ENCODE results near the gene VASP.

The VASP gene

DNA sequence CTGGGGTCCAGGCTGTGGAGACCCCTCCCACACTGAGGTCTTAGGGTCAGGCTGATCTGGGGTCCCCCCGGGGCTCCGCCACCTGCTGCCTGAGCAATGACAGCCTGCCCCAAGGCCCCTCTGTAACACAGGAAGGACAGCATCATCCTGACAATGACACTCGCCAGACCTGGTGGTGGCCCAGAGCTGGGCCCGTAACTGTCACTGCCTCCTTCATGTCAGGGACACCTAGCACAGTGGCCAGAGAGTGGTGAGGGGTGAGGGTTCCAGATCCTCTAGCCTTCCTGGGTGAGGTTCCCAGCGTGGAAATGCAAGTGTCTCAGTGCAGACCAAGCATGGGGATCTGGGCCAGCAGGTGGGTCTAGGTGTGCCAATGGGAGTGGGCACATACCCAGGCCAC is 49.6 kb downstream of the VASP start:
- no peak for DNase-seq (ENCODE audit: low read depth)

DNA sequence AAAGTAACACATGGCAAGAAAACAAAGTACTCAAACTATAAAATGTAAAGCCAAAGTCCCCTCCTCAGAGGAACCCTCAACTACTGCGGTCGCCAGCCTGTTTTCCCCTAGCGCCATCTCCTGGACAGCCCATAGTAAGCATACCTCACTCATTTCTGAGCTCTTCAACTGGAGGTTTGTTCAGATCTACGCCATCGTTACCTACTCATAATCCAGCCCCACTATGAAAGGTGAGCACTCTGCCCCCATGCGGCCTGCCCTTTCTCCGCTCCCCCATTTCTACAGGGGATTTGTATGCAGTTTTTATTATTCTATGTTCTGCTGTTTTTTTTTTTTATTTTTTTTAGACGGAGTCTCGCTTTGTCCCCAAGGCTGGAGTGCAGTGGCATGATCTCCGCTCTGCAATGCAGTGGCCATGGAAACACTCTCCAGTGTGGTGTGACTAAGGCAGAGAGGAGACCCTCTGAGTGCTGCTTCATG is 51.2 kb downstream of the VASP start:
- peak; percentile 50 for DNase-seq (ENCODE audit: low read depth)

DNA sequence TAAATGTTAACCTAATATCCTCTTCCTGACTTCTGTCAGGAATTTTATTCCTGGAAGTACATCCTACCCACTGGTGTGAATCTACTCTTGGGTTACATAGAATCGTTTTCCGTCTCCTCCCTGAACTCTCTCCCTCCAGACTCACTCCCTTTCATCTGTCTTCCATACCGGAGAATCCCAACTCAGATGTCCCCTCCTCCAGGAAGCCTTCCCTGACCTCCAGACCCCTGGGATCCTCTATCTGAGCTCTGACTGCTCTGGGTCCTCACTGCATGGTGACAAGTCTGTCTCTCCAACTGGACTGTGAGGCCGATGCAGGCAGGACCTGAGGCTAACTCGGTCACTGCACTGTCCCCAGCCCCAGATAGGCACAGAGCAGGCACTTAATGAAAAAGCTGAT is 52.8 kb downstream of the VASP start:
- DNase-seq (ENCODE audit: low read depth), result no peak

DNA sequence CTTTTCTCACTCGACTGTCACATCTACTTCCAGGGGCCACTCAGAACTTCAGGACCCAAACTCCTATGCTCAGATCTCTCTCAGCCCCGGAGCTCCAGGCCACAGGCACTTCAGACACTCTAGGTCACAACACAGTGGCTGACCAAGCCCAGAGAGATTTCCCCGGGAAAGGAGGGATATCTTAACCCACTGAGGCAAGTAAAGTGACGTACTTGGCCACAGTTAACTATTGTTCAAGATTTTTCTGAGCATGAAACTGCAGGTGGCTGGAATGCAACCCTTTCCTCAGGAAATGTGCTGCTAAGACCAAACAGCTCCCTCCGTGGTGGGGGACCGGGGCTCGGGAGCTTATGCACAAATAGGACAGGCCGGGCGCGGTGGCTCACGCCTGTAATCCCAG is 53.4 kb downstream of the VASP start:
- DNase-seq (ENCODE audit: low read depth), result no peak

DNA sequence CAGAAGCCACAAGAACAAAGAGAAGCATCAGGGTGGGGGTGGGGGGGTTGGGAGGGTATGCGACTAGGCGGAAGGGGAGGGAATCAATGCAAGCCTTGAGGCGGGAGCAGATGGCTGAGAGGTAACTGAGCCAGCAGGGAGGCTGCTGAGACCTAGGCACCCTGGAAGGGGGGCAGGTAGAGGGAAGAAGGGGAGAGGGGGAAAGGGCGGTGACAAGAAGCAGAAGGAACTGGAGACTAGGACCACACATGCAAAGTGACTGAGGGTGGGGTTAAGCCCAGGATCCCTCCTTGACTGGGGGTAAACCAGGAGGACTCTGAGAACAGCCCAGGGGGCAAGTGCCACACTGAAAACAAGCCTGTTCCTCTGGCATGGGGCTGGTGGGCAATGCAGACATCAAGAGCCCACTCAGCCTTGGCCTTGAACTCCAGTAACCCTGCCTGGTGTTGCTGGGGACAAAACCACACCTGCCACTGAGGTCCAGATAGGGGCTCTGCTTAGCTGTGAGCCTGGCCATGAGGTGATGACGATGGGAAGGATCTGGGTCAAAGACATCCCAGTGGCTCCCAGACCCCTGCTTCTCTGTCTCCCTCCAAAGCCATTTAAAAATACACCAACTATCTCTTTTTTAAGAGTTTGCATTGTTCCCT is 57.0 kb downstream of the VASP start:
- no peak for DNase-seq (ENCODE audit: low read depth)

DNA sequence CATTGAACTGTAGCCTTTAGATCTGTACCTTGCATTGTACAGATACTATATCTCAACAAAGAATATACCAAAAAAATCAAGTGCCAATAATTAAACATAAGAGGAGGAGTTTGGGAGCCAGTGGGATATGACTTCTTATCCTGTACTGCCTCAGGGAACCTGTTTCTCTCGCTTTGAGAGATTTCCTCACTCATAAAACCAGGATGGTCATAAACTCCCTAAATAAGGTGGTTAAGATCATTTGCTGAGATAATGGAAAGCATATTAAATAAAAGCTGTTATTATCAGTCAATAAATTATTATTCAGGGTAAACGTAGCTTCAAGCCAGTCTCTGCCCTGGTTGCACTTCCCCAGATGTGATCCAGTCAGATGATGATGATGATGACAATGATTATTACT is 60.3 kb downstream of the VASP start:
- DNase-seq (ENCODE audit: low read depth), result no peak

DNA sequence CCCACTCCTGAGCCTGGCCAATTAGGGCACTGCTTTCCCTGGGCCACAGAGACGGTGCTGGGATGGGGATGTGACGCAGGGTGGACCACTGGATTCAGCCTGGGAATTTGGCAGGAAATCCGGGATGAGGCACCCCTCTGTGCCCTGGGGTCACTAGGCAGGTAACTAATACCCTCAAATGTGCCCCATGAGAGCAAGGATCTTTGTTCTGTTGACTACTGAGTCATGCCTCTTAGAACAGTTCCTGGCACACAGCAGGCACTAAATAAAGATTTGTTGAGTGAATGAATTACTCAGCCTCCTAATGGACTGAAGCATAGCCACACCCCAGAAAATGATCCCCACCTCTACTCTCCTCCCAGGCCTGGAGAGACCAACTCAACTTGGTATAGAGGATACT is 61.5 kb downstream of the VASP start:
- DNase-seq (ENCODE audit: low read depth), result peak; percentile 79

DNA sequence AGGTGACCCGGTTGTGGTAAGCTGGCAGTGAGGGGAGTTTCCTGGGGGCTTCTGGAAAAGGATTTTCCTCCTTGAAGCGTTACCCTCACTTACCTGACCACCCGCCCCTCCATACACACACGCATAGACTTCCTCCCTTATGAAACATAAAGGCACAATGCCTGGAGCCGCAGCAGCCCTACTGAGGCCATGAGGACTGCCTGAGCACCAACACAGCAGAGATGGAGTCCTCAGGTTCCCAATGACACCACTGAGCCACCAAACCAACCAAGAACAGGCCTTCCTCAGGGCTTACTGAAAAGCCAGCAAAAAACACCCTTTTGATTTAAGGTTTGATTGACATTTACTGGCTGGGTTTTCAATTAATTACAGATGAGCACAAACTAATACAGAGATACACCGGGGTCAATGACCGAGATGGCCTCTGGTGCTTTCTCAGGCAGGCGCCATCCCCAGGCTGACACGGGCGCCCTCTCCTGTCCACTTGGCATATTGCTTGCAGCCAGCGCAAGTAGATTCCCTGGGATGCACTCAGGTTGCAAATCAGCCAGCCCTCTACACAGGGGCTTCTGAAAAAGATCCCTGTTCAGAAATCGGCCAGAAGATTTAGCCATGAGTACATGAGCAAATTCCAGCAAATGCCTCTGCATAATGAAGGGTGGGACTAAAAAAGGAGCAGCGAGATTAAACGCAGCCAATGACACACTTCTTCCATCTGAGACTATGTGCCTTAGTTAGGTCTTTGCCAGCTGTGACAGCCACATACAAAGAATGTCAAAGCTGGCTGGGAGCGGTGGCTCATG is 62.5 kb downstream of the VASP start:
- DNase-seq (ENCODE audit: low read depth), result peak; percentile 43

DNA sequence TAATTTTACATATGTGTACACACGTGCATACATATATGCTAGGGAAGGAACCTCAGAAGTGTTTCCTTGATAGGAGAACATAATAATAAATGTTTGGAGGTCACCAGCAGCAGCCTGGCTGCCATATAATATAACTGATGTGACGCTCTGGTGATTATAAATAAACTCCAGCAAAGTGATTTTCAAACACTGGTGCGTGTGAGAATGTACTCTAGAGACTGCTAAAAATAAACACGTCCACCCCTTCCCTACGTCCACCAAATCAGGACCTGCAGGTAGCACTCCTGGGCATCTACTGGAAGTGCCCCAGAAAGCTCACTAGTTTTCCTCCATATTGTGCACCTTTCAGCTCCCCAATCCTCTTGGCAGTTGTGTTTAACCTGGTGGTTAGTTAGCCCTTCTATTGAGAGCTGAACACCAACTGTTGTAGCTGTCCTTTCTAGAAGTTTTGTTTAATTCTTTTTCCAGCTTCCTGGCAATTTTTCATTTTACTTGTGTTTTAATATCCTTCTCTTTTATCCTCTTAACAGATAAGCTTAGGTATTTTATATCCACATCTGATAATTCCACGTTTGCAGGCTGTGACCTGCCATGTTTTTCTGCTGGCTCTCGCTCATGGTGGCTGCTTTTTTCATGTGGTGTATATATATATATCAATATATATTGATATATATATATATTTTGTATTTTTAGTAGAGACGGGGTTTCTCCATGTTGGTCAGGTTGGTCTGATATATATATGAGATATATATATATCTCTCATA is 64.4 kb downstream of the VASP start:
- no peak for DNase-seq (ENCODE audit: low read depth)

DNA sequence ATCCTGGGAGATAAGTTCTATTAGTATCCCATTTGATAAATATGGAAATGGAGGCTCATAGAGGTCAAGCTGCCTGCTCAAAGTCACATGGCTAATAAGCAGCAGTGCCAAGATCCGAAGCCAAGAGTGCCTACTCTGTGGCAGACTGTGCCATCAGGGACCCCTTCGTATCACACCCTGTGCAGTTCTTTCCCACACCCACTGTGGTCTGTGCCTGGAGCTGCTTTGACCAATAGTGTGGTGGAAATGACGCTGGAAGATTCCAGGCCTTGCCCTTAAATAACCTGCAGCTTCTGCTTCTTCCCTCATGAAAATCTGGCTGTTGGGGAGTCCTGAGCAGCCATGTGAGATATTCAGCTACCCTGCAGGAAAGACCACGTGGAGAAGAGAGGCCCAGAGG is 67.2 kb downstream of the VASP start:
- DNase-seq (ENCODE audit: low read depth), result no peak

DNA sequence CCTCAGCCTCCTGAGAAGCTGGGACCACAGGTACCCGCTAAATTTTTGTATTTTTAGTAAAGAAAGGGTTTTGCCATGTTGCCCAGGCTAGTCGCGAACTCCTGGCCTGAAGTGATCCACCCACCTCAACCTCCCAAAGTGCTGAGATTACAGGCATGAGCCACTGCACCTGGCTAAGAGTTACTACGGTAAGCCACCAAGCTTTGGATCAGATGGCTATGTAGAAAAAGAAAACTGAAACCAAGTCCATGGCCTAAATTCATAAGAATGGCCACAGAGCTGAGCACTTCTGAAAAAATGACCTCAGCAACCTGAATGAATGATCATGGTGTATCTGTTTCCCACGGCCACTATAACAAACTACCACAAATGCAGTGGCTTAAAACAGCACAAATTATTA is 67.9 kb downstream of the VASP start:
- no peak for DNase-seq (ENCODE audit: low read depth)
